ENCODE results near the gene PHLDB2. TPM values are rescaled to one million over a fixed set of nuclear protein-coding genes. Genes with fewer than 3 reads are reported as not detected.

PHLDB2 gene
- polyA plus RNA-seq, 1 donor (not counting 4 experiments of a cell fraction or from before 2014, with no cell fraction given): 150 TPM

- DNase-seq (ENCODE audit: low read depth, low spot score): no peak
- H3K9ac ChIP-seq (ENCODE audit: control insufficient read depth, extremely low read depth, insufficient read depth, low read length): peak overlapping the region; percentile 29
- H3K79me2 ChIP-seq (ENCODE audit: control insufficient read depth, insufficient read depth, low read length): no peaks in the 10 kb centered on the region
- peaks cover 36% of the 10 kb centered on the region for H3K4me1 ChIP-seq (ENCODE audit: control insufficient read depth, extremely low read depth, insufficient read depth, low read length)
- dilution Hi-C loops (cut with MboI; ENCODE audit: extremely low pct_ligation_motif_present, low sequenced_read_pairs): no loop called here
- H3K36me3 ChIP-seq (ENCODE audit: control insufficient read depth in 2 of 2, extremely low read depth in 1 of 2, insufficient read depth in 2 of 2, low read length in 2 of 2): no peaks in the 10 kb centered on the region
- no peaks in the 10 kb centered on the region for H3K9me3 ChIP-seq (ENCODE audit: control insufficient read depth, low read depth, low read length)
- no peaks in the 10 kb centered on the region for H4K20me1 ChIP-seq (ENCODE audit: control insufficient read depth, extremely low read depth, insufficient read depth, low read length)
- H2AFZ ChIP-seq (ENCODE audit: control insufficient read depth, low read length): no peak overlapping the region
- H3K4me3 ChIP-seq (ENCODE audit: control insufficient read depth in 2 of 3, extremely low read depth in 1 of 3, insufficient read depth in 2 of 3, low read depth in 1 of 3, low read length in 3 of 3): no peak overlapping the region
- H3K27me3 ChIP-seq (ENCODE audit: control insufficient read depth, extremely low read depth, insufficient read depth, low read length): no peaks in the 10 kb centered on the region
- TF ChIP-seq EZH2 (IDR thresholded peaks at IDR 0.05; ENCODE audit: low read length): no peak
- no peak for TF ChIP-seq CTCF (optimal IDR thresholded peaks at IDR 0.05 in 1 of 3, IDR thresholded peaks at IDR 0.05 in 1 of 3, conservative IDR thresholded peaks at IDR 0.05 in 1 of 3; ENCODE audit: extremely low read depth in 1 of 3, insufficient read depth in 2 of 3, low read length in 3 of 3)
- peak overlapping the region; percentile 78 for H3K27ac ChIP-seq (ENCODE audit: control insufficient read depth, insufficient read depth, low read length)
- peak overlapping the region; percentile 56 for H3K4me2 ChIP-seq (ENCODE audit: control insufficient read depth, extremely low read depth, insufficient read depth, low read depth, low read length)
- FAIRE-seq: peak; percentile 70
- H3K9me1 ChIP-seq (ENCODE audit: control insufficient read depth, extremely low read depth, insufficient read depth, low read length): no peaks in the 10 kb centered on the region
Measured at GRCh38 chr3:111846039-111846438, 13.0 kb upstream of the PHLDB2 start.

- Histone ChIP-seq H3K79me2 (ENCODE audit: control insufficient read depth, insufficient read depth, low read length) (no peaks in the 10 kb centered on the region), H3K4me3 (ENCODE audit: control insufficient read depth in 2 of 3, extremely low read depth in 1 of 3, insufficient read depth in 2 of 3, low read depth in 1 of 3, low read length in 3 of 3) (peak overlapping the region in 1 of 3 experiments; percentile 11), H3K9me3 (ENCODE audit: control insufficient read depth, low read depth, low read length) (no peaks in the 10 kb centered on the region), H3K4me1 (ENCODE audit: control insufficient read depth, extremely low read depth, insufficient read depth, low read length) (peaks cover 41% of the 10 kb centered on the region), H3K4me2 (ENCODE audit: control insufficient read depth, extremely low read depth, insufficient read depth, low read depth, low read length) (peak overlapping the region; percentile 56), H2AFZ (ENCODE audit: control insufficient read depth, low read length) (no peak overlapping the region), H3K27ac (ENCODE audit: control insufficient read depth, insufficient read depth, low read length) (peak overlapping the region; percentile 78), H3K9me1 (ENCODE audit: control insufficient read depth, extremely low read depth, insufficient read depth, low read length) (no peaks in the 10 kb centered on the region), H3K9ac (ENCODE audit: control insufficient read depth, extremely low read depth, insufficient read depth, low read length) (peak overlapping the region; percentile 29), H3K36me3 (ENCODE audit: control insufficient read depth in 2 of 2, extremely low read depth in 1 of 2, insufficient read depth in 2 of 2, low read length in 2 of 2) (no peaks in the 10 kb centered on the region), H3K27me3 (ENCODE audit: control insufficient read depth, extremely low read depth, insufficient read depth, low read length) (no peaks in the 10 kb centered on the region), H4K20me1 (ENCODE audit: control insufficient read depth, extremely low read depth, insufficient read depth, low read length) (no peaks in the 10 kb centered on the region)
- dilution Hi-C loops (cut with MboI; ENCODE audit: extremely low pct_ligation_motif_present, low sequenced_read_pairs): no loop called here
- FAIRE-seq (peak; percentile 96), DNase-seq (ENCODE audit: low read depth, low spot score) (no peak)
- TF ChIP-seq EZH2 (IDR thresholded peaks at IDR 0.05; ENCODE audit: low read length) (no peak), CTCF (optimal IDR thresholded peaks at IDR 0.05 in 1 of 3, IDR thresholded peaks at IDR 0.05 in 1 of 3, conservative IDR thresholded peaks at IDR 0.05 in 1 of 3; ENCODE audit: extremely low read depth in 1 of 3, insufficient read depth in 2 of 3, low read length in 3 of 3) (no peak)
Measured at GRCh38 chr3:111846717-111847116, 12.3 kb upstream of the PHLDB2 start.

Measured in keratinocyte (primary cell).